Gastrocnemius medialis (tissue), 4 donors: Measurements from ENCODE around the gene TGFBR1. TPM values are rescaled to one million over a fixed set of nuclear protein-coding genes. Genes with fewer than 3 reads are reported as not detected.

ENCODE experiments used
- ATAC-seq, 2 donors: fragments of 150-250 bp; one replicate each; pipeline ENCODE4 v1.9.1; 2016
- DNase-seq, 2 donors: peaks; one replicate each; pipeline ENCODE4 v3.0.0-alpha.2; 2019
- H3K27ac ChIP-seq, 4 donors: fragments of 200-600 bp; sonication (generic); 1 replicate in 1 of 4; 2 replicates in 3 of 4; pipeline ENCODE4 v1.5.1; 2016 to 2018; ENCODE audit warnings: mild to moderate bottlenecking in 2 of 4, moderate library complexity in 1 of 4
- H3K27me3 ChIP-seq, 3 donors: fragments of 200-600 bp; sonication (generic) in 2 of 3; 1 replicate in 1 of 3; 2 replicates in 2 of 3; pipeline versions ENCODE4 v1.5.1 to v1.6.0; 2016 to 2019; ENCODE audit warnings: mild to moderate bottlenecking in 1 of 3, moderate library complexity in 1 of 3
- H3K36me3 ChIP-seq, 2 donors: fragments of 200-600 bp; sonication (generic) in 1 of 2; one replicate each; pipeline ENCODE4 v1.5.1; 2017 to 2018
- H3K4me1 ChIP-seq, 2 donors: fragments of 200-600 bp; sonication (generic) in 1 of 2; one replicate each; pipeline ENCODE4 v1.5.1; 2016 to 2017; ENCODE audit warnings: mild to moderate bottlenecking in 2 of 2
- H3K4me3 ChIP-seq, 4 donors: fragments of 200-600 bp; sonication (generic) in 3 of 4; 1 replicate in 1 of 4; 2 replicates in 3 of 4; pipeline ENCODE4 v1.5.1; 2016 to 2019; ENCODE audit warnings: mild to moderate bottlenecking in 2 of 4
- H3K9me3 ChIP-seq, 3 donors: fragments of 200-600 bp; sonication (generic) in 2 of 3; 1 replicate in 1 of 3; 2 replicates in 2 of 3; pipeline ENCODE4 v1.5.1; 2016 to 2019
- POLR2A ChIP-seq, 2 donors: fragments of 450-650 bp; IDR thresholded peaks; one replicate each; pipeline ENCODE4 v1.6.1; 2017; ENCODE audit warnings: antibody characterized with exemption in 2 of 2, mild to moderate bottlenecking in 2 of 2, moderate library complexity in 2 of 2
- in situ Hi-C, 4 donors: fragments of 200-750 bp; cut with MboI; loops; one replicate each; pipeline versions ENCODE4 v1.15.0 to v1.8.0; 2017; ENCODE audit warnings: low sequenced_read_pairs in 4 of 4
- intact Hi-C: fragments of 100-400 bp; cut with DNase I; formaldehyde crosslinking; loops from one replicate; pipeline ENCODE4 v1.15.1; 2023; ENCODE audit warnings: low total_unique reads
- total RNA-seq, 4 donors: library from RNA; depleted of rRNA; stranded (reverse); fragments of >200 nt; gene quantifications; one replicate each; pipeline versions ENCODE4 v1.1.0 to v1.2.3, GENCODE V29; 2016
- TF ChIP-seq, protein P1 (sequence below), 5 experiments: fragments of 450-650 bp in 3 of 5; fragments of 200-600 bp in 2 of 5; sonication (generic) in 2 of 5; IDR thresholded peaks in 4 of 5; conservative IDR thresholded peaks in 1 of 5; 1 replicate in 4 of 5; 2 replicates in 1 of 5; pipeline ENCODE4 v1.5.1; 2016 to 2019; ENCODE audit warnings: antibody characterized with exemption in 5 of 5, mild to moderate bottlenecking in 3 of 5, moderate library complexity in 3 of 5

The TGFBR1 gene
- total RNA-seq, 4 donors from 2014 or later = 13.5 to 19.0 (median 14.3) TPM

DNA sequence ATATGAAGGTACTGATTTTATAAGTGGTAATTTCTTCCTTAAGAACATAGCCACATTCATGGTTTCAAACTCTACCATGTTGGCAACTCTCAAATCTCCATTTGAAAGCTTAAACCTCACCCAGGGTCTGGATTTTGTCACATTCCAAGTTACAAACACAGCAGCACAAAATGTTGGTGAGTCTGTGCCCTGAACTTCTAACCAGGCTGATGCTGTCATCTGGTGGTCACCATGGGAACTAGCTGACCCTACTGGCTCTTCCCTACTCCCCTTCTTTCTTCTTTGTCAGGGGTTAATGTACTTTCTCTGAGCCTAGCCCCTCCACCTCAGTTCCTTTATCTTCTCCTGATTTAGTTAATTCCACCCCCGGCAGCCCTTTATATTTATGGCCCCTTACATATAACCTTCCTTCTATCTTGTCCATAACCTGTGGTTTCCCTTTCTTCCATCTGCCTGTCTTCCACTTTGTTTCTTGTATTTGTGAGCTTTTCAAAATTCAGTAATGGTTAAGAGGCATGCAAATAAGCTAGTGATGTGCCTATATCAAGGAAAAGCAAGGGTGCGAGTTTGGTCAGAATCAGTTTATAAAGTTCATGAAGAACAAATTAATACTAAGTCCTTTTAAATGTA is 35.9 kb downstream of the TGFBR1 start:
- Histone ChIP-seq H3K9me3 (no peaks in the 10 kb centered on the region), H3K27me3 (no peaks in the 10 kb centered on the region), H3K4me3 (no peak overlapping the region), H3K36me3 (peaks cover 0 to 46% of the 10 kb centered on the region in 2 donors), H3K4me1 (peaks cover 23 to 37% of the 10 kb centered on the region in 2 donors), H3K27ac (no peak overlapping the region)
- in situ Hi-C loops = loop anchor here in 2 of 4 donors (10.0 to 25.0 kb wide), 3 partner anchors 146 to 286 kb away; no protein-coding TSS in a partner anchor
- TF ChIP-seq, protein P1, sequence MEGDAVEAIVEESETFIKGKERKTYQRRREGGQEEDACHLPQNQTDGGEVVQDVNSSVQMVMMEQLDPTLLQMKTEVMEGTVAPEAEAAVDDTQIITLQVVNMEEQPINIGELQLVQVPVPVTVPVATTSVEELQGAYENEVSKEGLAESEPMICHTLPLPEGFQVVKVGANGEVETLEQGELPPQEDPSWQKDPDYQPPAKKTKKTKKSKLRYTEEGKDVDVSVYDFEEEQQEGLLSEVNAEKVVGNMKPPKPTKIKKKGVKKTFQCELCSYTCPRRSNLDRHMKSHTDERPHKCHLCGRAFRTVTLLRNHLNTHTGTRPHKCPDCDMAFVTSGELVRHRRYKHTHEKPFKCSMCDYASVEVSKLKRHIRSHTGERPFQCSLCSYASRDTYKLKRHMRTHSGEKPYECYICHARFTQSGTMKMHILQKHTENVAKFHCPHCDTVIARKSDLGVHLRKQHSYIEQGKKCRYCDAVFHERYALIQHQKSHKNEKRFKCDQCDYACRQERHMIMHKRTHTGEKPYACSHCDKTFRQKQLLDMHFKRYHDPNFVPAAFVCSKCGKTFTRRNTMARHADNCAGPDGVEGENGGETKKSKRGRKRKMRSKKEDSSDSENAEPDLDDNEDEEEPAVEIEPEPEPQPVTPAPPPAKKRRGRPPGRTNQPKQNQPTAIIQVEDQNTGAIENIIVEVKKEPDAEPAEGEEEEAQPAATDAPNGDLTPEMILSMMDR (IDR thresholded peaks at IDR 0.05 in 4 of 5, conservative IDR thresholded peaks at IDR 0.05 in 1 of 5) = peak; percentile 81 to 96 (median 93)
- TF ChIP-seq POLR2A (IDR thresholded peaks at IDR 0.05) = no peak
- DNase-seq (peak; percentile 19 to 26), ATAC-seq (peak; percentile 79 to 88)
- intact Hi-C loops = loop anchor here (1.0 to 2.0 kb wide), 4 partner anchors 36 to 292 kb away; partner anchors contain the start of gene TGFBR1

DNA sequence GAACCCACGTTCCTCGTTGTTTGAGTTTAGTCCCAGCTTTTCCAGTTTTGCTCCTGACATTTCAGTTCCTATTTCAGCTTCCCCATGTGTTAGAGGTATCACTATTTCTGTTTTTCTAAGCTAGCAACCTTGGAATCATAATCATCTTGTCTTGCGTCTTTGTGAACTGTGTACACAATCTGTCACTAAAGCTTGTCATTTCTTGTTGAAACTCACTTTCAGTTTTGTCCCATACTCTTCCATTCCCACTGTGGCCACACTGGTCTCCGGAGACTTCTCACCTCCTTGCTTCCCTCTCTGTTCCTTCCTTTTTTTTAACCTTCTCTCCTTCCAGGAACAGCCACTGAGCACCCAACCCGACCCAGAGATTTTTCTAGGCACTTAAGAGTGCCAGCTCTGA is 36.9 kb downstream of the TGFBR1 start:
- no peak overlapping the region for H3K27ac ChIP-seq

DNA sequence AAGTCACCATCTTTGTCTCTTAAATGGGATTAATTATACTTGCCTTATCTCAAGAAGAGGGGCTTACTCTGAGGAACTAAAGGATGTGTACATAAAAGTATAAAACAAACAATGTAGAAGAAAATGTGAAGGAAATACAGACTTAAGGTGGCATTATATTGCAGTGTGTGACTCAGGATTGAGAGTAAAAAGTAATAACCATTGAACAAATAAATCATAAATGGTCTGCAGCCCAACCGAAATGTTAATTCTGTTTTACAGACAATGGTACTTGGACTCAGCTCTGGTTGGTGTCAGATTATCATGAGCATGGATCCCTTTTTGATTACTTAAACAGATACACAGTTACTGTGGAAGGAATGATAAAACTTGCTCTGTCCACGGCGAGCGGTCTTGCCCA is 37.4 kb downstream of the TGFBR1 start:
- Histone ChIP-seq H3K4me3 (no peak overlapping the region), H3K9me3 (no peaks in the 10 kb centered on the region), H3K27me3 (no peaks in the 10 kb centered on the region), H3K27ac (no peak overlapping the region), H3K36me3 (peaks cover 0 to 60% of the 10 kb centered on the region in 2 donors), H3K4me1 (peaks cover 13 to 26% of the 10 kb centered on the region in 2 donors)
- no peak for DNase-seq
- in situ Hi-C loops (loop anchor here in 2 of 4 donors (10.0 to 25.0 kb wide), 3 partner anchors 147 to 287 kb away; no protein-coding TSS in a partner anchor), intact Hi-C loops (no loop called here)
- no peak for TF ChIP-seq POLR2A (IDR thresholded peaks at IDR 0.05)
- TF ChIP-seq, protein P1 (IDR thresholded peaks at IDR 0.05 in 4 of 5, conservative IDR thresholded peaks at IDR 0.05 in 1 of 5) = no peak
- no peak for ATAC-seq

More for the DNA sequence above, 36.9 kb downstream of the TGFBR1 start:
- TF ChIP-seq, protein P1 (IDR thresholded peaks at IDR 0.05 in 4 of 5, conservative IDR thresholded peaks at IDR 0.05 in 1 of 5) = no peak
- TF ChIP-seq POLR2A (IDR thresholded peaks at IDR 0.05) = no peak
- H3K4me1 ChIP-seq = peaks cover 17 to 30% of the 10 kb centered on the region in 2 donors
- H3K27me3 ChIP-seq = no peaks in the 10 kb centered on the region
- no peak for DNase-seq
- in situ Hi-C loops = loop anchor here in 2 of 4 donors (10.0 to 25.0 kb wide), 3 partner anchors 147 to 287 kb away; no protein-coding TSS in a partner anchor
- H3K9me3 ChIP-seq = no peaks in the 10 kb centered on the region
- intact Hi-C loops = loop anchor here (2.0 kb wide), 1 partner anchor 37 kb away; the partner anchor contains the start of gene TGFBR1
- H3K4me3 ChIP-seq = no peak overlapping the region
- no peak for ATAC-seq
- peaks cover 0 to 56% of the 10 kb centered on the region in 2 donors for H3K36me3 ChIP-seq

DNA sequence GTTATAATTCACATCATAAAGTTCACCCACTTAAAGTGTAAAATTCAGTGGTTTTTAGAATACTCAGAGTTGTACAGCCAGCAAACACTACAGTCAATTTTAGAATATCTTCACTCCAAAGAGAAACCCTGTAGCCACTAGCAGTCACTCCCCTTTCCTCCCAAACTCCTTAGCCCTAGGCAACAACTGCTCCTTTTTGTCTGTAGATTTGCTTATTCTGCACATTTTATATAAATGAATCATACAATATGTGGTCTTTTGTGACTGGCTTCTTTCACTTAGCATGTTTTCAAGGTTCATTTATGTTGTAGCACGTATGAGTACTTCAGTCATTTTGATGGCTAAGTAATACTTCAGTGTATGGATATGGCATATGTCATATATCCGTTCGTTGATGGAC is 38.7 kb downstream of the TGFBR1 start:
- Histone ChIP-seq H3K36me3 (peaks cover 0 to 73% of the 10 kb centered on the region in 2 donors), H3K27ac (no peak overlapping the region), H3K4me3 (no peak overlapping the region), H3K27me3 (no peaks in the 10 kb centered on the region), H3K9me3 (no peaks in the 10 kb centered on the region), H3K4me1 (peaks cover 6 to 18% of the 10 kb centered on the region in 2 donors)
- intact Hi-C loops (no loop called here), in situ Hi-C loops (loop anchor here in 2 of 4 donors (10.0 to 25.0 kb wide), 3 partner anchors 149 to 289 kb away; no protein-coding TSS in a partner anchor)
- no peak for TF ChIP-seq POLR2A (IDR thresholded peaks at IDR 0.05)
- TF ChIP-seq, protein P1 (IDR thresholded peaks at IDR 0.05 in 4 of 5, conservative IDR thresholded peaks at IDR 0.05 in 1 of 5) = no peak
- no peak for ATAC-seq
- DNase-seq = no peak
